Prostate gland (tissue), 2 donors: ENCODE results near the gene SPINT4.

ENCODE experiments used
- POLR2A ChIP-seq: fragments of 450-650 bp; IDR thresholded peaks from one replicate; pipeline ENCODE4 v1.6.1; 2016; ENCODE audit warnings: antibody characterized with exemption, mild to moderate bottlenecking
- POLR2AphosphoS5 ChIP-seq: sonication (generic); formaldehyde crosslinking; IDR thresholded peaks from one replicate; pipeline ENCODE4 v1.6.1; 2017; ENCODE audit warnings: antibody characterized with exemption
- TF ChIP-seq, protein P1 (sequence below), 4 experiments: fragments of 200-600 bp in 2 of 4; fragments of 450-650 bp in 2 of 4; sonication (generic) in 2 of 4; IDR thresholded peaks; 1 replicate in 3 of 4; 2 replicates in 1 of 4; pipeline ENCODE4 v1.5.1; 2016 to 2019; ENCODE audit warnings: antibody characterized with exemption in 4 of 4, mild to moderate bottlenecking in 2 of 4, moderate library complexity in 2 of 4

DNA sequence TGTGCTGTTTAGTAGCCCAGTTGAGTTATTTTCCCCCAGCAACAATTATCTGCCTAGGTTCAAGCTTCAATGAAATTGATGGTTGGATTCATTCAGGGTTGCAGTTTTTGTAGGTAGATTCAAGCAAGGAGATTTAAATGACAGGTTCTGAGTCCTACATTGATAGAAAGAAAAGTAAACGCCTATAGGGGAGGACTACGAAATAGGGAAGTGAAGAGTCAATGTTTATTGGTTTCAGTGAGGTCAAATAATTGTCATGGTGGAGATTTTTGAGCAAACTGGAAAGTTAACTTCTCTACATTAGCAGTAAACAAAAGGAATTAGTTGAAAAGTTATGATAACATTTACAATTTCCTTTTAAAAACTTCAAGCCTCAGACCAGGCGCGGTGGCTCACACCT, 21.0 kb upstream of the SPINT4 start:
- TF ChIP-seq, protein P1, sequence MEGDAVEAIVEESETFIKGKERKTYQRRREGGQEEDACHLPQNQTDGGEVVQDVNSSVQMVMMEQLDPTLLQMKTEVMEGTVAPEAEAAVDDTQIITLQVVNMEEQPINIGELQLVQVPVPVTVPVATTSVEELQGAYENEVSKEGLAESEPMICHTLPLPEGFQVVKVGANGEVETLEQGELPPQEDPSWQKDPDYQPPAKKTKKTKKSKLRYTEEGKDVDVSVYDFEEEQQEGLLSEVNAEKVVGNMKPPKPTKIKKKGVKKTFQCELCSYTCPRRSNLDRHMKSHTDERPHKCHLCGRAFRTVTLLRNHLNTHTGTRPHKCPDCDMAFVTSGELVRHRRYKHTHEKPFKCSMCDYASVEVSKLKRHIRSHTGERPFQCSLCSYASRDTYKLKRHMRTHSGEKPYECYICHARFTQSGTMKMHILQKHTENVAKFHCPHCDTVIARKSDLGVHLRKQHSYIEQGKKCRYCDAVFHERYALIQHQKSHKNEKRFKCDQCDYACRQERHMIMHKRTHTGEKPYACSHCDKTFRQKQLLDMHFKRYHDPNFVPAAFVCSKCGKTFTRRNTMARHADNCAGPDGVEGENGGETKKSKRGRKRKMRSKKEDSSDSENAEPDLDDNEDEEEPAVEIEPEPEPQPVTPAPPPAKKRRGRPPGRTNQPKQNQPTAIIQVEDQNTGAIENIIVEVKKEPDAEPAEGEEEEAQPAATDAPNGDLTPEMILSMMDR (IDR thresholded peaks at IDR 0.05), result no peak
- TF ChIP-seq POLR2AphosphoS5 (no peak), POLR2A (no peak)
